GM18517 (cell line): ENCODE measurements around the gene MANSC1.
"Not testable (repeated sequence)": the region's sequence is repeated elsewhere in the genome, so short reads cannot be mapped to it uniquely, and the experiment has no call there.

Experiments used
- ATAC-seq: cut with Tn5 transposase; IDR thresholded peaks from one replicate; pipeline ENCODE4 v1.9.1; 2021; ENCODE audit warnings: mild to moderate bottlenecking, moderate library complexity; ENCODE audit not compliant: unreplicated experiment

The MANSC1 gene

DNA sequence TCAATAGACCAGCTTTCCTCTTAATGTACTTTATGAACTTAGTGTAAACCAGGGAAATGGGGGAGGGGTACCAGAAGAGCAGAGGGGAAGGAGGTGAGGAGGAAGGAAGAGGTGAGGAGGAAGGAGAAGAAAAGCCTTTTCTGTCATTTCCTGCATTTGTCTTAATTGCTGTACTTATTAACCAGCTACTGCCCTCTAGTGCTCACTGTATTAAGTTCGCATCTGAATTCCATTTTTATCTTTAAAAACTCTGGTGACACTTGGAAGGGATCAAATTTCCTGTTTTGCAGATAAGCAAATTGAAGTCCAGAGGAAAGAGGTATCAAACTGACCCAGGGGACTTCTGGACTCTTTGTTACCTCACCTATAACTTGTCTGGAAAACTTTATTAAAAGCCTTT lies 22.2 kb downstream of the MANSC1 start:
- no peak for ATAC-seq

- ATAC-seq = no peak
Observed at GRCh38 chr12:12326262-12326661, 23.8 kb downstream of the MANSC1 start.

DNA sequence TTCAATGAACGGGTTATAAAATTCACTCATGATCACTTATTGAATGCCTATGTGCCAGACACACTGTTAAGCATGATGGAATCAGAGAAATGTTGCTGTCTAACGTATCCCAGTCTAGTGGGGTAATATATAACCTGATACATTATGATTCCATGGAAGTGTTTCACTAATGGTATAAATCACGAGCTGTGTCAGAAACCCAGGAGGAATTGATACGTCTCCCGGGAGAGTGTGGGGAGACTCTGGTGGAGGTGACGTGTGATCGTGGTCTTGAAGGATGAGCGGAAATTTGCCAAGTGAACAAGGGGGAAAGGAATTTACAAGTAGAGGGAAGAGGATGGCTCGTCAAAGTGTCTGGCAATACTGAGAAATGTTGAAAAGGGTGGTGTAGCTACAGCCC lies 26.5 kb downstream of the MANSC1 start:
- ATAC-seq = no peak

GRCh38 chr12:12323118-12323517 lies 26.9 kb downstream of the MANSC1 start:
- ATAC-seq = no peak

- ATAC-seq = no peak
Observed at GRCh38 chr12:12319451-12320183, 30.4 kb downstream of the MANSC1 start.

GRCh38 chr12:12315838-12316237 lies 34.2 kb downstream of the MANSC1 start:
- ATAC-seq = no peak

- ATAC-seq = not testable (repeated sequence)
Observed at GRCh38 chr12:12310695-12311094, 39.3 kb downstream of the MANSC1 start.

DNA sequence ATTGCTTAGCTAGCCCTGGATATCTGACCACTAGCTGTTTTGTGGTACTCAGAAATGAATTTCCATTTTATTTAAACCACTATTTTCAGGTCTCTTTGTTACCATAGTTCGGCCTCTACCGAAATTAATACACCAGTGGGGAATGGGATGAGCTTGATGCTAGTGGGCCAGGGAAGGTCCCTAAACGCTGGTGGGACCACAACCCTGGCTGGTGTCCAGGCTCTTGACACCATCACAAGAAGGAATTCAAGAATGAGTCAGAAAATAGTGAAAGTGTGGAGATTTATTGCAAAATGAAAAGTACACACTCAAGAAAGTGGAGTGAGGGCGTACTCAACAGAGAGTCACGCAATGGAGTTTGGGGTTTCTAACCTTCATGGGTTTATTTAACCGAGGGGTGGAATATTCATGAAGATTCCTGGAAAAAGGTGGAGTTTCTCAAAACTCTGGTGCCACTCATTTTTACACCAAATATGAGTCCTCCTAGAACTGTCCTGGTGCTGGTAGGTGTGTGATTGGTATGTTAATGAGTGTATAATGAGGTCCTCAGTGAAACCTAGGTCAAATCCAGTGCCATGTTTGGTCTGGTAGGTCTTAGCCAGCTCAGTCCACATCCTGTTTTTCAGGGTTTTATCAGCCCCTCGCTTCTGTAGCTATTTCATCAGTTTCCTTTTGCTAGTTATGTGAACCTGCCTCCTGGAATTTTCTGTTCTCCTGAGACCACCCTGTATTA lies 44.3 kb downstream of the MANSC1 start:
- ATAC-seq = no peak

- no peak for ATAC-seq
Observed at GRCh38 chr12:12302976-12303375, 47.1 kb downstream of the MANSC1 start.

GRCh38 chr12:12301122-12301521 lies 48.9 kb downstream of the MANSC1 start:
- no peak for ATAC-seq

GRCh38 chr12:12297201-12297830 lies 52.7 kb downstream of the MANSC1 start:
- no peak for ATAC-seq

GRCh38 chr12:12294215-12295005 lies 55.6 kb downstream of the MANSC1 start:
- no peak for ATAC-seq

DNA sequence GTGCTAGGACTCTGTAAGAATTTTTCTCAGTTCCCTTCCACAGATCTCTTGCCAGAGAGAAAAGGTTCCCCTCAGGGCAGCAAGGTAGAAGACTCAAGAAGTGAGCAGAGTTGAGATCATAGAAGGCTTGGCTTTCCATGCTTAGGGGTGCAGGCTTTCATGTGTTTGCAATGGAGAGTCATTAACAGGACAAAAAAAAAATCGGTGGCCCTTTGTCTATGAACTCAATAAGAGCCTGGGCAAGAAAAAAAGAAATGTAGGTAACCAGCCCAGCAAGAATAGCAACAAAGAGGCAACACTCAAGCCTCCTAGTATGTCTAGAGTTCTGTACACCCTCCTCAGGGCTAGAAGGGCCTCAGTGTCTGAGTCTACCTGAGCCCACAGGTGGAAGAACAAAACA lies 59.8 kb downstream of the MANSC1 start:
- ATAC-seq = no peak

DNA sequence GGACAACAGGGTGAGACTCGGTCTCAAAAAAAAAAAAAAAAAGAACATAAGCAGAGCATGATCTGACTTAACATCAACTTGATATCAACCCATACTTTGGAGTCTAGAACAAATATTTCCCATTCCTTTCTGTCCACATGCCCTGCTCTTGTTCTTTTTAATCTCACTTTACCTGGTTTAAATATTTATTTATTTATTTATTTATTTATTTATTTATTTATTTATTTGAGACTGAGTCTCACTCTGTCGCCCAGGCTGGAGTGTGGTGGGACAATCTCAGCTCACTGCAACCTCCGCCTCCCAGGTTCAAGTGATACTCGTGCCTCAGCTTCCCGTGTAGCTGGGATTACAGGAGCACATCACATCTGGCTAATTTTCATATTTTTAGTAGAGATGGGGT lies 63.6 kb downstream of the MANSC1 start:
- no peak for ATAC-seq

- no peak for ATAC-seq
Observed at GRCh38 chr12:12282761-12283425, 67.1 kb downstream of the MANSC1 start.

- ATAC-seq = no peak
Observed at GRCh38 chr12:12282202-12282601, 67.8 kb downstream of the MANSC1 start.

- ATAC-seq = no peak
Observed at GRCh38 chr12:12281134-12281533, 68.9 kb downstream of the MANSC1 start.

- ATAC-seq = no peak
Observed at GRCh38 chr12:12278899-12279298, 71.1 kb downstream of the MANSC1 start.
